H9 (cell line): Measurements from ENCODE around the gene IL1RAPL2. TPM values are rescaled to one million over a fixed set of nuclear protein-coding genes. Genes with fewer than 3 reads are reported as not detected.

ENCODE experiments used
- DNase-seq: peaks from one replicate; pipeline ENCODE4 v3.0.0-alpha.2; 2017
- H2AFZ ChIP-seq: one replicate; pipeline ENCODE4 v1.6.1; 2013; ENCODE audit warnings: mild to moderate bottlenecking, low read length, control low read depth, moderate library complexity
- H2AK5ac ChIP-seq: 2 replicates; pipeline ENCODE4 v1.6.1; 2013; ENCODE audit warnings: low read length, control low read depth, mixed read lengths; ENCODE audit not compliant: insufficient read length
- H2BK120ac ChIP-seq: one replicate; pipeline ENCODE4 v1.6.1; 2013; ENCODE audit warnings: low read depth, mild to moderate bottlenecking, low read length, control low read depth, inconsistent platforms; ENCODE audit not compliant: poor library complexity, severe bottlenecking
- H2BK12ac ChIP-seq: 2 replicates; pipeline ENCODE4 v1.6.1; 2013; ENCODE audit warnings: low read length, control low read depth, mixed read lengths, low read depth; ENCODE audit not compliant: insufficient read length
- H2BK15ac ChIP-seq: 2 replicates; pipeline ENCODE4 v1.6.1; 2013; ENCODE audit warnings: low read depth, low read length, control low read depth
- H2BK20ac ChIP-seq: one replicate; pipeline ENCODE4 v1.6.1; 2013; ENCODE audit warnings: low read depth, mild to moderate bottlenecking, low read length, control low read depth, inconsistent platforms; ENCODE audit not compliant: poor library complexity, severe bottlenecking
- H2BK5ac ChIP-seq: 2 replicates; pipeline ENCODE4 v1.6.1; 2013; ENCODE audit warnings: low read length, control low read depth, mixed read lengths; ENCODE audit not compliant: insufficient read length
- H3K14ac ChIP-seq: 2 replicates; pipeline ENCODE4 v1.6.1; 2013; ENCODE audit warnings: low read length, control low read depth; ENCODE audit not compliant: insufficient read depth
- H3K18ac ChIP-seq: 2 replicates; pipeline ENCODE4 v1.6.1; 2013; ENCODE audit warnings: low read depth, mild to moderate bottlenecking, mixed read lengths, low read length, control low read depth; ENCODE audit not compliant: insufficient read length
- H3K23ac ChIP-seq: 2 replicates; pipeline ENCODE4 v1.6.1; 2013; ENCODE audit warnings: low read length, control low read depth, mixed read lengths, low read depth; ENCODE audit not compliant: insufficient read length
- H3K23me2 ChIP-seq: 2 replicates; pipeline ENCODE4 v1.6.1; 2013; ENCODE audit warnings: low read depth, mild to moderate bottlenecking, mixed read lengths, low read length, control low read depth; ENCODE audit not compliant: insufficient read length, poor library complexity, severe bottlenecking
- H3K27ac ChIP-seq: 2 replicates; pipeline ENCODE4 v1.5.1; 2013; ENCODE audit warnings: low read length, control low read depth, mixed read lengths, low read depth; ENCODE audit not compliant: insufficient read length
- H3K27me3 ChIP-seq: 2 replicates; pipeline ENCODE4 v1.6.1; 2013; ENCODE audit warnings: low read length, control low read depth, inconsistent platforms; ENCODE audit not compliant: insufficient read depth
- H3K4ac ChIP-seq: 2 replicates; pipeline ENCODE4 v1.6.1; 2013; ENCODE audit warnings: low read depth, mild to moderate bottlenecking, control low read depth, inconsistent platforms, low read length, moderate library complexity
- H3K4me1 ChIP-seq: 2 replicates; pipeline ENCODE4 v1.6.1; 2013; ENCODE audit warnings: low read length, control low read depth, inconsistent platforms; ENCODE audit not compliant: insufficient read depth
- H3K4me2 ChIP-seq: 2 replicates; pipeline ENCODE4 v1.6.1; 2013; ENCODE audit warnings: low read length, control low read depth, mixed read lengths; ENCODE audit not compliant: insufficient read length, insufficient read depth
- H3K56ac ChIP-seq: 2 replicates; pipeline ENCODE4 v1.6.1; 2013; ENCODE audit warnings: low read depth, mild to moderate bottlenecking, mixed read lengths, low read length, control low read depth; ENCODE audit not compliant: insufficient read length
- H3K79me1 ChIP-seq: 2 replicates; pipeline ENCODE4 v1.6.1; 2013; ENCODE audit warnings: low read depth, mild to moderate bottlenecking, moderate library complexity, low read length, control low read depth, inconsistent platforms; ENCODE audit not compliant: insufficient read depth, poor library complexity, severe bottlenecking
- H3K79me2 ChIP-seq: 2 replicates; pipeline ENCODE4 v1.6.1; 2013; ENCODE audit warnings: low read length, control low read depth, inconsistent platforms; ENCODE audit not compliant: insufficient read depth
- H3K9ac ChIP-seq: 2 replicates; pipeline ENCODE4 v1.6.1; 2013; ENCODE audit warnings: low read length, control low read depth, mixed read lengths; ENCODE audit not compliant: insufficient read length; ENCODE audit errors: extremely low read depth
- H3K9me3 ChIP-seq: one replicate; pipeline ENCODE4 v1.6.1; 2013; ENCODE audit warnings: low read depth, low read length, inconsistent platforms; ENCODE audit not compliant: control insufficient read depth
- H3T11ph ChIP-seq: one replicate; pipeline ENCODE4 v1.6.1; 2013; ENCODE audit warnings: mild to moderate bottlenecking, low read length, control low read depth, inconsistent platforms
- H4K20me1 ChIP-seq: one replicate; pipeline ENCODE4 v1.6.1; 2013; ENCODE audit not compliant: control insufficient read depth, insufficient read length, insufficient read depth
- H4K5ac ChIP-seq: 2 replicates; pipeline ENCODE4 v1.6.1; 2013; ENCODE audit warnings: low read depth, mild to moderate bottlenecking, mixed read lengths, low read length, control low read depth; ENCODE audit not compliant: insufficient read length
- H4K8ac ChIP-seq: replicated peaks from 2 replicates; pipeline ENCODE4 v1.6.1; 2013; ENCODE audit warnings: low read length, control low read depth, mixed read lengths, low read depth; ENCODE audit not compliant: insufficient read length
- H4K91ac ChIP-seq: 2 replicates; pipeline ENCODE4 v1.6.1; 2013; ENCODE audit warnings: low read depth, mild to moderate bottlenecking, moderate library complexity, mixed read lengths, low read length, control low read depth; ENCODE audit not compliant: insufficient read length
- H3K27ac Mint-ChIP-seq, 3 experiments: 2 replicates in 2 of 3; 3 replicates in 1 of 3; pipeline ENCODE4 v1.8.0; 2020 to 2021; ENCODE audit warnings: mixed read lengths in 3 of 3, mild to moderate bottlenecking in 1 of 3, moderate library complexity in 1 of 3
- H3K27me3 Mint-ChIP-seq: 2 replicates; pipeline ENCODE4 v1.8.0; 2021; ENCODE audit warnings: low read depth, mild to moderate bottlenecking, moderate library complexity, mixed read lengths
- H3K36me3 Mint-ChIP-seq, 3 experiments: 2 replicates in 2 of 3; 3 replicates in 1 of 3; pipeline ENCODE4 v1.8.0; 2020 to 2021; ENCODE audit warnings: low read depth in 3 of 3, mixed read lengths in 3 of 3; ENCODE audit not compliant: insufficient read depth in 1 of 3
- H3K4me1 Mint-ChIP-seq, 2 experiments: 2 replicates each; pipeline ENCODE4 v1.8.0; 2020; ENCODE audit warnings: mixed read lengths in 2 of 2
- H3K4me3 Mint-ChIP-seq, 2 experiments: 2 replicates in 1 of 2; 3 replicates in 1 of 2; pipeline ENCODE4 v1.8.0; 2020 to 2021; ENCODE audit warnings: mild to moderate bottlenecking in 2 of 2, mixed read lengths in 2 of 2, moderate library complexity in 1 of 2
- H3K9me3 Mint-ChIP-seq, 2 experiments: 2 replicates in 1 of 2; 3 replicates in 1 of 2; pipeline ENCODE4 v1.8.0; 2020; ENCODE audit warnings: mild to moderate bottlenecking in 2 of 2, mixed read lengths in 2 of 2, moderate library complexity in 1 of 2
- WGBS: extraction: QIAGEN DNeasy Blood & Tissue Kit; methylation state at CpG from one replicate; pipeline ENCODE4 v1.1.7; 2013; ENCODE audit warnings: missing lambda C conversion rate, low lambda C conversion rate, mixed read lengths; ENCODE audit not compliant: insufficient read length; ENCODE audit errors: extremely low coverage; 5-methylcytosine and 5-hydroxymethylcytosine counted together
- total RNA-seq: library from RNA; stranded (reverse); gene quantifications from 2 replicates; pipeline ENCODE4 v1.2.1, GENCODE V29; 2021
- TF ChIP-seq, protein P1 (sequence below): fragments of 200-600 bp; sonication (generic); conservative IDR thresholded peaks from 3 replicates; pipeline ENCODE4 v1.8.0; 2021; ENCODE audit warnings: antibody characterized with exemption, mild to moderate bottlenecking

Gene IL1RAPL2
- total RNA-seq, 1 experiment from 2014 or later, result not detected

DNA sequence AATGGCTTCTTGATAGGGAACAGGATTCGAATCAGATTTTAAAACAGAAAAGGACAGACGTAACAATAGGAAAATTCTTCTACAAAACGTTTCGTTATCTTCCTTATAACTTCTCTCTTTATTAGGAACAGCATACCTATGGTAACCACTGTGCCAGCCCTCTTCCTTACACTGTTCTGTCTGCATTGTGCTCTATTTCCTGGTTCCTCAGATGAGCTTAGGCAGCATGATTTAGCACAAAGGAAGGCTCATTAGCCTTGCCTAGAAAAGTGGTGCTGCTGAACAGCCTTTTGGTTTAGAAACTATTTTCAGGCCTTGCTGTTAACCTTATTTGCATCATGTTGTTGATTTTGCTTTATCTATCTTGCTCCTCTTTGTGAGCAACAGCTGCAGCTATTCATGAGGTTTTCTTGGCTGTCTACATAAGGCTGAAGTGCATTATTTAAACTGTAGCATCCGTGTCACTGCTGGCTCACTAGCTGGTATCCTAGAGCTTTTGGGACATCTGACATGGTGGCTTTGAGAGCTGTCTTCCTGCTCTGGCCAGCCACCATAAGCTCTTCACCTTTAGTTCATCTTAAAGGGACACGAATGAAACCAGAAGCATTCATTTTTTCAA is 1186.4 kb downstream of the IL1RAPL2 start:
- H3K4me3 Mint-ChIP-seq, result no peak overlapping the region
- Histone ChIP-seq H3K9me3 (no peaks in the 10 kb centered on the region), H3K79me1 (no peaks in the 10 kb centered on the region), H3K23ac (no peak overlapping the region), H2BK12ac (no peak overlapping the region), H3K4me1 (peaks cover 3% of the 10 kb centered on the region; the same call in 1 of the 2 replicates), H2AK5ac (no peak overlapping the region), H2BK120ac (no peak overlapping the region), H4K91ac (no peak overlapping the region), H3K56ac (no peak overlapping the region), H3K79me2 (no peaks in the 10 kb centered on the region), H3K27me3 (no peaks in the 10 kb centered on the region), H2AFZ (no peak overlapping the region), H3T11ph (no peak overlapping the region), H3K27ac (no peak overlapping the region), H3K4ac (no peak overlapping the region), H2BK20ac (no peak overlapping the region), H3K14ac (no peak overlapping the region), H3K18ac (no peak overlapping the region), H4K8ac (no peak overlapping the region), H4K20me1 (no peaks in the 10 kb centered on the region), H2BK5ac (no peak overlapping the region), H3K9ac (peak overlapping the region; percentile 8), H3K23me2 (no peaks in the 10 kb centered on the region), H3K4me2 (no peak overlapping the region), H2BK15ac (no peak overlapping the region), H4K5ac (no peak overlapping the region)
- no CpG with 5 or more reads among the region's 6 CpGs for WGBS
- H3K4me1 Mint-ChIP-seq, result no peaks in the 10 kb centered on the region
- no peaks in the 10 kb centered on the region for H3K36me3 Mint-ChIP-seq
- peaks cover 0 to 35% of the 10 kb centered on the region in 2 experiments; a peak in 2 of 5 replicates for H3K9me3 Mint-ChIP-seq
- H3K27ac Mint-ChIP-seq, result peak overlapping the region in 1 of 3 experiments; percentile 42; a peak in 1 of 7 replicates
- TF ChIP-seq, protein P1, sequence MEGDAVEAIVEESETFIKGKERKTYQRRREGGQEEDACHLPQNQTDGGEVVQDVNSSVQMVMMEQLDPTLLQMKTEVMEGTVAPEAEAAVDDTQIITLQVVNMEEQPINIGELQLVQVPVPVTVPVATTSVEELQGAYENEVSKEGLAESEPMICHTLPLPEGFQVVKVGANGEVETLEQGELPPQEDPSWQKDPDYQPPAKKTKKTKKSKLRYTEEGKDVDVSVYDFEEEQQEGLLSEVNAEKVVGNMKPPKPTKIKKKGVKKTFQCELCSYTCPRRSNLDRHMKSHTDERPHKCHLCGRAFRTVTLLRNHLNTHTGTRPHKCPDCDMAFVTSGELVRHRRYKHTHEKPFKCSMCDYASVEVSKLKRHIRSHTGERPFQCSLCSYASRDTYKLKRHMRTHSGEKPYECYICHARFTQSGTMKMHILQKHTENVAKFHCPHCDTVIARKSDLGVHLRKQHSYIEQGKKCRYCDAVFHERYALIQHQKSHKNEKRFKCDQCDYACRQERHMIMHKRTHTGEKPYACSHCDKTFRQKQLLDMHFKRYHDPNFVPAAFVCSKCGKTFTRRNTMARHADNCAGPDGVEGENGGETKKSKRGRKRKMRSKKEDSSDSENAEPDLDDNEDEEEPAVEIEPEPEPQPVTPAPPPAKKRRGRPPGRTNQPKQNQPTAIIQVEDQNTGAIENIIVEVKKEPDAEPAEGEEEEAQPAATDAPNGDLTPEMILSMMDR, result no peak
- DNase-seq, result no peak
- no peaks in the 10 kb centered on the region for H3K27me3 Mint-ChIP-seq
